SKM-1 treated with dmso at 0.1 percent for 144 hours (cell line): ENCODE measurements around the gene ZNF771.
"Not testable (repeated sequence)": the region's sequence is repeated elsewhere in the genome, so short reads cannot be mapped to it uniquely, and the experiment has no call there.

Experiments used
- DNase-seq: peaks from one replicate; lab custom pipeline; 2025; ENCODE audit not compliant: unreplicated experiment; lab: John Stamatoyannopoulos, UW

Gene ZNF771

GRCh38 chr16:30429678-30430427 lies 22.4 kb downstream of the ZNF771 start, which contains the start of gene DCTPP1:
Gene DCTPP1, minus strand, starts transcription at chr16:30430030. Its CDS starts 50 bp downstream, at chr16:30429980.
- peak; percentile 99 for DNase-seq

- no peak for DNase-seq
These were observed 23.1 kb downstream of the ZNF771 start for GRCh38 chr16:30430428-30430970.

DNA sequence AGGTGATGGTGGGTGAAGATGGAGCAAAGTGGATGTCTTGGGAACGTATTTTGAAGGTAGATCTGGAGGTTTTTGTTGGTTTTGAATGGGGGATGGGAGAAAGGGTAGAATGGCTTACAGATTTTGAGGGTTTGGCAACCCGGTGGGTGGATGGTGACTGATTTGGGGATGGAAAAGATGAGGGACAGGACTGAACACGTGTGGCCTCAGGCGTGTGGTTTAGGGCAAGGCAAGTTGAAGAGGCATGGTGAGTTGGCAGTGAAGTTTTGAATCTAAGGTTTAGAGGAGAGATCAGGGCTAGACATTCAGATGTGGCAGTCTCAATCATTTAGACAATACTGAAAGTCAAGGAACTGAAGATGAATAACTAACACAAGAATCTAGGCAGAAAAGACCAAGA lies 27.4 kb downstream of the ZNF771 start:
- no peak for DNase-seq

DNA sequence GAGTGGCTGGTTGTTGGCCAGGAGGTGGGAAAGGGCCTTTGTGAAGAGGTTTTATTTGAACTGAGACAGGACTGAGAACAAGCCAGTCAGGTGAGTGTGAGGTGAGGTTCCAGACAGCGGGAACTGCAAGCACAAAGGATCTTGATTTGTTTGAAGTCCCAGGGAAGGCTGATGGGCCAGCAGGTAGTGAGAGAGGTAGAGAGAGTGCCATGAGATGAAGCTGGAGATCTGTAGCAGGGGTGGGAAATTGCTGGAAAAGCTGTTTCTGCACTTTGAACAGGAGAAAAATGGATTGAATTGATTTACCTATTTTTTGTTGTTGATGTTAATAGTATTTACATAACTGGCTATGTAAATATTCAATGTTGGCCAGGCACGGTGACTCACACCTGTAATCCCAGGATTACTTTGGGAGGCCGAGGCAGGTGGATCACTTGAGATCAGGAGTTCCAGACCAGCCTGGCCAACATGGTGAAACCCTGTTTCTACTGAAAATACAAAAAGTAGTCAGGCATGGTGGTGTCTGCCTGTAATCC lies 30.2 kb downstream of the ZNF771 start:
- DNase-seq: no peak

DNA sequence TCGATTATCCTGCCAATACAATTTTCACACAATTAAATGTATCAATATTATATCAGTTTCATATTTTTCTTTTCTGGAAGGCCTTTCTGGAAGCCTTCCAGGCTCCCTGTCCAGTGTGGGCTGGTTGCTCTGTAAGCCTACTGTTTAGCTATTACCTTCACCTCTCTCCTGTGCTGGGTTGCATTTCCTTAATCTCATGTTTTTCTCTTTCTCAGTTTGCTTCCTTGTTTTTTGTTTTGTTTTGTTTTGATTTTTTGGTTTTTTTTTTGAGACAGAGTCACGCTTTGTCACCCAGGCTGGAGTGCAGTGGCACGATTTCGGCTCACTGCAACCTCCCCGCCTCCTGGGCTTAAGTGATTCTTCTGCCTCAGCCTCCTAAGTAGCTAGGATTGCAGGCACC lies 31.4 kb downstream of the ZNF771 start:
- no peak for DNase-seq

- peak; percentile 46 for DNase-seq
These were observed 32.4 kb downstream of the ZNF771 start for GRCh38 chr16:30439720-30440348.

GRCh38 chr16:30443631-30444030 lies 36.2 kb downstream of the ZNF771 start:
- DNase-seq: no peak

DNA sequence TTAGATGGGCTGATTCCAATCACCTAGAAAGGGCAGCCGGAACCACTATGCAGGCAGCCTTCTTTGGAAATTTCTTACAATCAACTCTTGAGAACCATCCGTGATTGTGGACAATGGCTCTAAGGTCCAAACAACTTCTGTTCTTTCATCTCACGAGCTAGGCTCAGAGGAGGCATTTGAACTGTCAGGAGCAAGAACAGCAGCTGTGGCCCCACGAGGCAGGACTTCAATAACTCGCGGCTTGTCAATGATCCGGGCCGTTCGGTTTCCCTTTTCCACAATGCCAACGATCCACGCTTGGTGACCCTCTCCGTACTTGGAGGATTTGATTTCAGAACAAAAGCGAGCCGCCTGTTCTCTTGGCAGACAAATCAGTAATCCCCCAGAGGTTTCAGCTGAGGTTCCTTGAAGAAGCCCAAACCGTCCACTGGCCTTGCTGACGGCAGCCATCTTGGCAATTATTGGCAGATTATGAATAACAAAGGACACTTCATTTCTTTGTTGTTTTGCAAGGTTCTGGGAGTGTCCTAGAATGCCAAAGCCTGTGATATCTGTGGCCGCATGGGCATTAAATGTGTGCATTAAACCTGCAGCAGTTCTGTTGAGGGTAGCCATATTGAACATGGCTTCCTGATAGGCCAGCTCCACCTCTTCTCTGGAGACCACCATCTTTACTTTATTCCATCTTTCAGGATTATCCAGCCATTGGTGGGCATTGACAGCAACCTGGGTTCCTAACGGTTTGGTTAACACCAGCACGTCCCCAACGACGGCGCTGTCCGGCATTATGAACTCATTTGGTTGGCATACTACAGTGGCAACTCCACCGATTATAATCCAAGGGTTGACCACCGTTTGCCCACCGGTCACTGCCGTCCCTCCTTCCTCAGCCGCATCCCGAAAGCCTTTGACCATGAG lies 37.1 kb downstream of the ZNF771 start:
- DNase-seq: no peak

- DNase-seq: no peak
These were observed 37.7 kb downstream of the ZNF771 start for GRCh38 chr16:30445149-30445407.

DNA sequence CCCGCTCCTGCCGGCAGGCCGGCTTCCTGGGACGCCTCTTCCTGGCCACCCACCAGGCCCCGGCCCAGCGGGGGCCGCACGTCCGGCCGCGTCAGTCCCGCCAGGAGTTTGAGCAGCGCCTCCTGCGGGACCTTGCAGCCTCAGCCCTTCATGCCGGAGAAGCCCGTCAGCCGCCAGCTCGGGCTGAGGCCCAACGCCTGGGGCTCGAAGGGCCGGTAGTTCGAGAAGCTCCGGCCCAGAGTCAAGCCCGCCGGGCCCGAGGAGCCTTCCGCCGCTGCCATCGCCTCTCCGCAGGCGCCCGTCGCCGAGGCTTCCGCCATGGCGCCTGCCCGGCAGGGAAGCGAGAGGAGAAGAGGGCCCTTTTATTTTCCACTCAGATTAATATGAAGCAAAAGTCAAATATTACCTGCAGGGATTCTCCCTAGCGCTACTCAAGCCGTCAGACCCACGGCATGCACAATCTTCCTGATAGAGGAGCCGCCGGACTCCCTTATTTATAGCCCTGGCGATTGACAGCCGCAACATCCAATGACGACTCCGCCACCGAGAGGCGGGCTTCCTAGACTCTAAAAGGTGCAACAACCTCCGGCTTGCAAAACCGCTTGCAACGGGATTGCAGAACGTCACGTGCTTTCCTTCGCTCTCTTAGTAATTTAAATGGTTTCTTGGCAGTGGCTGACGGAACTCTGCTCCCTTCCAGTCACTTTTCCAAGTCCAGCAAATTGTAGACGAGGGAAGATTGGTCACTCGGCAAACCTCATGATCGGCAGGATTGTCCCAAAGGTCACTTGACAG lies 38.2 kb downstream of the ZNF771 start, which contains the start of gene SEPHS2:
Gene SEPHS2 (minus strand): TSS at position 467 of the 795 bp plus-strand sequence. CDS start 147 bp downstream, at position 320.
- DNase-seq: peak; percentile 98

- DNase-seq: no peak
These were observed 38.8 kb downstream of the ZNF771 start for GRCh38 chr16:30446203-30446595.

GRCh38 chr16:30447512-30448226 lies 40.3 kb downstream of the ZNF771 start:
- no peak for DNase-seq

- DNase-seq: no peak
These were observed 41.7 kb downstream of the ZNF771 start for GRCh38 chr16:30449116-30449435.

DNA sequence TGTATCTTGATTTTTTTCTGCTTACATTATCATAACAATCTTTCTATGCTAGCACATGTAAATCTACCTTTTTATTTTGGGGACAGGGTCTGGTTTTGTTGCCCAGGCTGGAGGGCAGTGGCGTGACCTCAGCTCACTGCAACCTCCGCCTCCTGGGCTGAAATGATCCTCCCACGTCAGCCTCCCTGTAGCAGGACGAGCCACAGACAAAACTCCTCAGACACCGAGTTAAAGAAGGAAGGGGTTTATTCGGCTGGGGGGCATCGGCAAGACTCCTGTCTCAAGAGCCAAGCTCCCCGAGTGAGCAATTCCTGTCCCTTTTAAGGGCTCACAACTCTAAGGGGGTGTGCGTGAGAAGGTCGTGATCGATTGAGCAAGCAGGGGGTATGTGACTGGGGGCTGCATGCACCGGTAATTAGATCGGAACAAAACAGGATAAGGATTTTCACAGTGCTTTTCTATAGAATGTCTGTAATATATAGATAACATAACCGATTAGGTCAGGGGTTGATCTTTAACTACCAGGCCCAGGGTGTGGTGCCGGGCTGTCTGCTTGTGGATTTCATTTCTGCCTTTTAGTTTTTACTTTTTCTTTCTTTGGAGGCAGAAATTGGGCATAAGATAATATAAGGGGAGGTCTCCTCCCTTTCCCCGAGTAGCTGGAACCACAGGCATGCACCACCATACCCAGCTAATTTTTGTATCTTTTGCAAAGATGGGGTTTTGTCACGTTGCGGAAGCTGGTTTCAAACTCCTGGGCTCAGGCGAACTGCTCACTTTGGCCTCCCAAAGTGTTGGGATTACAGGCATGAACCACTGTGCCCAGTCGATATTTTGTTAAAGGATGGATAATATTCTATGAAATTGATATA lies 45.5 kb downstream of the ZNF771 start:
- DNase-seq: not testable (repeated sequence)

DNA sequence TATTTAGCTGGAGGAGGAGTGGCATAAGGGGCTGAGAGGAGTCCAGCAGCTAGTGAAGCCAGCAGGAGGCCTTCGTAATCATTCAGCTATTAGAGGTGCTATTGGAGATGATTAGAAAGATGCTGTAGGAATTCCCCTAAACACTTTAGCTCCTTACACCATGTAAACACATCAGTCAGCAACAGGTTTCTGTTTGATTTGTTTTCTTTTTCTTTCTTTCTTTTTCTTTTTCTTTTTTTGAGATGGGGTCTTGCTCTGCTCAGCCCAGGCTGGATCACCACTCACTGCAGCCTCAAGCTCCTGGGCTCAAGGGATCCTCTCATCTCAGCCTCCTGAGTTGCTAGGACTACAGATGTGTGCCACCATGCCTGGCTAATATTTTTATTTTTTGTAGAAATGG lies 48.9 kb downstream of the ZNF771 start:
- no peak for DNase-seq

DNA sequence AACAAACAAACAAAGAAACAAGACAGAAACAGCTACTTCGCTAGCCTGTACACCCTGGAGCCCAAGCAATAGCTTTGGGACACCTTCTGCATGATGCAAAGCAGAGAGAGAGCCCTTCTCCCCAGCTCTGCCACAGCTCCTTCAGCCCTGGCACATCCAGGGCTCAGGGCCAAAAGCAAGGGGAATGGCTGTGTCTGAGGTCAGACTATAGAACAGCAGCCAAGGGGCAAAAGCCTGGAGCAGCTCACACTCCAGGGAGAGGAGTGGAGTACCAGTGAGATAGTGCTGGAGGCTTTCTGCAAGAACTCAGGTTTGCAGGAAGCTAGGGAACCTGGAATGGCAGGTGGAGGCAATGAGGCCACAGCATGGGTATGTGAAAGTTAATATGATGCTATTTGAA lies 49.9 kb downstream of the ZNF771 start:
- DNase-seq: no peak

- DNase-seq: no peak
These were observed 50.5 kb downstream of the ZNF771 start for GRCh38 chr16:30457743-30458560.
